ENCODE data around the gene COMMD4. TPM values are rescaled to one million over a fixed set of nuclear protein-coding genes. Genes with fewer than 3 reads are reported as not detected.

COMMD4 gene
- total and polyA plus RNA-seq, 2 of the 8 experiments (the other 6 are each of a cell fraction or from before 2014, with no cell fraction given), result 131 to 236 TPM

- TF ChIP-seq CHD7 (IDR thresholded peaks at IDR 0.05; ENCODE audit: insufficient replicate concordance, low read length) (no peak), SRF (IDR thresholded peaks at IDR 0.05; ENCODE audit: low read depth, low read length) (no peak), SAP30 (IDR thresholded peaks at IDR 0.05; ENCODE audit: insufficient read depth, insufficient replicate concordance, low read length) (no peak), TCF12 (IDR thresholded peaks at IDR 0.05; ENCODE audit: low read depth, low read length) (no peak)
Measured at GRCh38 chr15:75329571-75329970, 6.3 kb upstream of the COMMD4 start (continued).
